Measurements from ENCODE around the gene EHMT1. TPM values are rescaled to one million over a fixed set of nuclear protein-coding genes. Genes with fewer than 3 reads are reported as not detected.
A peak's percentile ranks its signal among the peaks of the same experiment; 100 is the strongest.

Gene EHMT1
- total and polyA plus RNA-seq, 9 of the 15 experiments (the other 6 are each of a cell fraction or from before 2014, with no cell fraction given) = 2.2 to 76.0 (median 36.4) TPM

- TF ChIP-seq TRIM25 (IDR thresholded peaks at IDR 0.05; ENCODE audit: borderline replicate concordance) (no peak), NFE2L1 (tag; IDR thresholded peaks at IDR 0.05; ENCODE audit: borderline replicate concordance, low read depth) (peak; percentile 62), TFE3 (CRISPR knock-in tag; IDR thresholded peaks at IDR 0.05) (no peak), EGR1 (conservative IDR thresholded peaks at IDR 0.05) (no peak), RAD51 (IDR thresholded peaks at IDR 0.05; ENCODE audit: borderline replicate concordance, low read depth) (no peak), ZNF444 (CRISPR knock-in tag; IDR thresholded peaks at IDR 0.05) (no peak), CTBP1 (IDR thresholded peaks at IDR 0.05; ENCODE audit: borderline replicate concordance) (0 out of 2 replicates have a peak, but pooled peaks have one; percentile 24), BRF1 (IDR thresholded peaks at IDR 0.05; ENCODE audit: borderline replicate concordance, extremely low read depth, insufficient read length) (no peak), HDAC1 (IDR thresholded peaks at IDR 0.05) (0 out of 4 replicates have a peak, but pooled peaks of 1 of the 2 experiments have one; percentile 14), ZSCAN29 (IDR thresholded peaks at IDR 0.05) (no peak), HMGXB4 (CRISPR knock-in tag; IDR thresholded peaks at IDR 0.05) (no peak), JUND (IDR thresholded peaks at IDR 0.05; ENCODE audit: borderline replicate concordance, low read depth, low read length) (no peak), JUND (tag; IDR thresholded peaks at IDR 0.05; ENCODE audit: borderline replicate concordance, low read depth, low read length) (peak; percentile 18; the same call in 2 of the 3 replicates), ZKSCAN3 (CRISPR knock-in tag; IDR thresholded peaks at IDR 0.05) (no peak), MAFK (IDR thresholded peaks at IDR 0.05; ENCODE audit: low read length) (peak; percentile 78), SIN3B (IDR thresholded peaks at IDR 0.05; ENCODE audit: low read depth) (no peak), CHCHD3 (CRISPR knock-in tag; IDR thresholded peaks at IDR 0.05) (no peak), MNT (conservative IDR thresholded peaks at IDR 0.05) (peak in 1 of 2 experiments; percentile 49; a peak in 1 of 4 replicates), MAFF (IDR thresholded peaks at IDR 0.05; ENCODE audit: low read length) (peak; percentile 78), ZNF174 (CRISPR knock-in tag; IDR thresholded peaks at IDR 0.05) (no peak), ARID2 (IDR thresholded peaks at IDR 0.05) (no peak), C11orf30 (IDR thresholded peaks at IDR 0.05; ENCODE audit: low read depth) (peak; percentile 90)
These were observed 126.8 kb downstream of the EHMT1 start (continued) for GRCh38 chr9:137745541-137745991.
